ENCODE measurements around the gene DLG3.

DNA sequence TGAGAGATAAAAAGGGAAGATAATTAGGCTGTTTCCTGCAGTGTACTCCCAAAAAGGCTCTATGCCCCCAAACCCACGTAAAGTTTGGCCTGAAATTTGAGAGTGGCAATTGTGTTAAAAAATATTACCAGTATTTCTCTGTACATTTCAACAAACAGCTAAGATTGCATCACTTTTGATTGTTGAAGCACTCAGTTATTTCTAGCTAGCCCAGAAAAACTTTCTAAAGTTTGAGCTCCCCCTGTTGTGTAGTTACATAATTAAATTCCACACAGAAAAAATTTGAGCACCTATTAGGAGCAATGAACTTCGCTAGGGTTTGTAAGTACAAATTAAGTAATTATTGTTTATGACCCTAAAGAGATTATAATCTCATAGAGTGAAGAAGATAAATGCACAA lies 109.4 kb downstream of the DLG3 start:
- TF ChIP-seq CTCF (IDR thresholded peaks at IDR 0.05): peak in 1 of 3 donors; percentile 13
- TF ChIP-seq POLR2AphosphoS5 (IDR thresholded peaks at IDR 0.05): no peak
